Measurements from ENCODE around the gene KCNQ1. TPM values are rescaled to one million over a fixed set of nuclear protein-coding genes. Genes with fewer than 3 reads are reported as not detected.

KCNQ1 gene
- total RNA-seq, 4 donors from 2014 or later = 5.6 to 46.8 (median 24.6) TPM

DNA sequence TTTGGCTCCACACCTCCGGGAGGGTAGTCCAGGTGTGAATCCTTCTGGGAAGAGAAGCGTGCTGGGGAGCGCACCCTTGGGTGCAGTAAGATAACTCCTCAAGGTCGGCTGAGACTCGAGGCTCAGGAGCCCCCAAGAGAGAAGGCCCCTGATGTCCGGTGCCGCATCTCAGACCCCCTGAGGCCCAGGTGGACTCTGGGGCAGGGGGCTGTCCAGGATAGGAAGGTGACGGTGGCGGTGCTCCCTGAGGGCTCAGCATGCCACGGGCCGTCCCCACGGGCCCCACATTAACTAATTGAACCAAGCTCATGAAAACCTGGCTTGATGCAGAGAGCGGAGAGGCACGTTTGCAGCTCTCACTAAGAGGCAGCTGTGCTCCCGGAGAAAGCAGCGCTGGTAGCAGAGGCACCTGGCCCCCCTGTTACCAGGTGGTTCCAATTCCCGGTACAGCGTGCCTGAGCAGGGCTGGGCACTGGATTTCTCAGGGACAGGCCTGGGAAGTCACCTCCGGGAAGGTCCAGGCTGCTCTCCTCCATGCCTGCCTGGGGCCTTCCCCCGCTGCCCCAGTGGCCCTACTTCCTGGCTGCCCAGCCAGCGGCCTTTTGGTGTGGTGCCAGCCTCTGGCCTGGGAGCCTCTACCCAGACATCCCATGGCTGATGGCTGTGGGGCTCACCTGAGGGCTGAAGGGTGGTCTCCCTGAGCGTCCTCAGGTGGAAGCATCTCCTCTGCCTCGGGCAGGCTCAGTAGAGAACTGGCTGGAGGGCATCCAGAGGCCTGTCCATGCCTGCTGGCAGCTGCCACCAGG lies 1.1 kb downstream of the KCNQ1 start:
- Histone ChIP-seq H3K4me3 (peak overlapping the region in 3 of 4 donors; percentile 31 to 53 (median 45)), H3K4me1 (peaks cover 3 to 49% (median 42%) of the 10 kb centered on the region in 4 donors), H3K36me3 (no peaks in the 10 kb centered on the region), H3K27ac (peak overlapping the region; percentile 5 to 84 (median 64)), H3K27me3 (peaks cover 16% of the 10 kb centered on the region), H3K9me3 (no peaks in the 10 kb centered on the region)
- intact Hi-C loops (cut with DNase I; ENCODE audit: low total_unique reads) = no loop called here
- TF ChIP-seq CTCF (IDR thresholded peaks at IDR 0.05) (no peak), POLR2AphosphoS5 (IDR thresholded peaks at IDR 0.05) (no peak), EP300 (IDR thresholded peaks at IDR 0.05; ENCODE audit: low read depth) (no peak), POLR2A (IDR thresholded peaks at IDR 0.05) (no peak)
- in situ Hi-C loops (cut with MboI; ENCODE audit: low pct_ligation_motif_present in 1 of 4, low pct_unique_long_range_greater_than_20kb in 1 of 4, low sequenced_read_pairs in 3 of 4) = loop anchor here in 1 of 4 donors (25.0 kb wide), 1 partner anchor 441 kb away; the partner anchor contains the start of gene CDKN1C
- WGBS, 2 donors (ENCODE audit: low coverage in 1 of 2) = 23 to 45% methylated on average over 4 to 22 of the region's 23 CpGs
- DNase-seq = peak; percentile 58

DNA sequence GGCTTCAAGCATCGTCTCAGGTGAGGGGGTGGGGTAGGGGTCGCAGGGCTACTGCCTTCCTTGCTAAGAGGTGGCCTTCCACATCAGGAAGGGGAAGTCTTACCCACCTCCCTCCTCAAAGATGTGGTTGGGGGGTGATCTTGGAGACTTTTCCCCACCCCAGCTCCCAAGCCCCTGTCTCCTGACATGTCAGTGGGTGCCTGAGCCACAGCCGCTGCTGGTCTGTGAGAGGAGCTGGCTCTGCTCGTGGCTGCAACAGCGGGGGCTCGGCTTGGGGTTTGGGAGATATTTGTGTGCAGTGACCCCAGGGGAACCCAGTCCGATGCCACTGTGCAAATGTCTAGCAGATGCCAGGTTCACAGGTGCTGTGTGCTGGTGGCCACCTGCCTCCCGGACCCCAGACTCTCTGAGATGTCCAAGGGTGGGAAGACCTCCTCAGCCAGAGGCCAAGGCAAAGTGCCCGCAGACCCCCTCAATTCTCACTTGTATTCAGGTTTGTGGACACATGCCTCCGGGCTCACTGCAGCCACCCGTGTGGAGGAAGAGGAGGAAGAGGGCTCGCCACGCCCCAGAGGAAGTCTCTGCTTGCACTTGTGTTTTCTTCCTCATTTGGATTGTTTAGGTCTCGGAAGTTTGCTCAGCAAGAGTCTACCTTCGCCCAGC lies 1.9 kb downstream of the KCNQ1 start:
- WGBS, 2 donors (ENCODE audit: low coverage in 1 of 2) = 35% methylated on average over 15 of the region's 15 CpGs; no CpG with 5 or more reads in 1 of the 2 donors
- TF ChIP-seq POLR2A (IDR thresholded peaks at IDR 0.05) = no peak
- no peak for TF ChIP-seq POLR2AphosphoS5 (IDR thresholded peaks at IDR 0.05)
- no peak for TF ChIP-seq CTCF (IDR thresholded peaks at IDR 0.05)
- TF ChIP-seq EP300 (IDR thresholded peaks at IDR 0.05; ENCODE audit: low read depth) = no peak
- in situ Hi-C loops (cut with MboI; ENCODE audit: low pct_ligation_motif_present in 1 of 4, low pct_unique_long_range_greater_than_20kb in 1 of 4, low sequenced_read_pairs in 3 of 4) = loop anchor here in 1 of 4 donors (25.0 kb wide), 1 partner anchor 441 kb away; the partner anchor contains the start of gene CDKN1C

DNA sequence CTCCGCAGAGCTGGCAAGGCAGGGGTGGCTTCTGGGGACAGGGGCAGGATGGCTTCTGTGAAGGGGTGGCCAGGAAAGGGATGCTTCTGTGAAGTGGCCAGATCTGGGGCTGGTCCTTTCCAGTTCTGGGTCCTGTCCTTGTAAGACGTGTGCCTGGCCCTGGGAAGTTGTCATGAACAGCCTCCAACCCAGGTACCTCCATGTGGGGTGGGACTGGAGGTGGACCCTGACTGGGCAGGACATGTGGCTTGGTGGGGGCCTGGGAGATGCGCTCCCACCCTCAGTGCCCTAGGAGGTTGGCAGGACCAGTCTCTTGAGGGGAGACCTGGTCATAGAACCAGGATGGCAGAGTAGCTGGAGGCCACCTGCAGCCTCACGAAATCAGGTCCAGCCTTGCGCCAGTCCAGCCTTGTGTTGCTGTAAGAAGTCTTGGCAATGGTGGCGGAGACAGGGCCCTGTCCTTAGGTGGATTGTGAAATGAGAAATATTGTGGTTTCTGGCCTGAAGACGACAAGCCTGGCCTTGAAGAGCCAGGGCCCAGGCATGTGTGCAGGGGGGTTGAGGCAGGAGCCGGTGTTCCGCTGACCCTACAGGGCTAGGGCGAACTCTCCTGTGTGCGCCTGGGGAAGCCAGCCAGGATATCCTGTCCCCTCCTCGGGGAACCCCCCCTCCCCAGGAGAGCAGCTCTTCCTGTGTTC lies 2.6 kb downstream of the KCNQ1 start:
- TF ChIP-seq POLR2AphosphoS5 (IDR thresholded peaks at IDR 0.05) (no peak), CTCF (IDR thresholded peaks at IDR 0.05) (no peak), EP300 (IDR thresholded peaks at IDR 0.05; ENCODE audit: low read depth) (no peak), POLR2A (IDR thresholded peaks at IDR 0.05) (no peak)
- no peak for DNase-seq
- intact Hi-C loops (cut with DNase I; ENCODE audit: low total_unique reads) = no loop called here
- in situ Hi-C loops (cut with MboI; ENCODE audit: low pct_ligation_motif_present in 1 of 4, low pct_unique_long_range_greater_than_20kb in 1 of 4, low sequenced_read_pairs in 3 of 4) = loop anchor here in 1 of 4 donors (25.0 kb wide), 1 partner anchor 440 kb away; the partner anchor contains the start of gene CDKN1C
- 69% methylated on average over 12 of the region's 12 CpGs; no CpG with 5 or more reads in 1 of the 2 donors for WGBS, 2 donors (ENCODE audit: low coverage in 1 of 2)
- Histone ChIP-seq H3K27ac (peak overlapping the region in 1 of 4 donors; percentile 84), H3K27me3 (peaks cover 16% of the 10 kb centered on the region), H3K4me3 (no peak overlapping the region), H3K36me3 (no peaks in the 10 kb centered on the region), H3K4me1 (peaks cover 3 to 41% (median 32%) of the 10 kb centered on the region in 4 donors), H3K9me3 (no peaks in the 10 kb centered on the region)

More for the DNA sequence above, 1.9 kb downstream of the KCNQ1 start:
- Histone ChIP-seq H3K36me3 (no peaks in the 10 kb centered on the region), H3K4me3 (no peak overlapping the region), H3K27me3 (peaks cover 16% of the 10 kb centered on the region), H3K27ac (peak overlapping the region in 3 of 4 donors; percentile 5 to 84 (median 70)), H3K4me1 (peaks cover 3 to 41% (median 35%) of the 10 kb centered on the region in 4 donors), H3K9me3 (no peaks in the 10 kb centered on the region)
- no peak for DNase-seq
- intact Hi-C loops (cut with DNase I; ENCODE audit: low total_unique reads) = no loop called here
